Fibroblast of the conjunctiva (primary cell): Measurements from ENCODE around the gene ABR.
A peak's percentile ranks its signal among the peaks of the same experiment; 100 is the strongest.
"Not testable (repeated sequence)": the region's sequence is repeated elsewhere in the genome, so short reads cannot be mapped to it uniquely, and the experiment has no call there.

Experiments used
- DNase-seq: peaks from one replicate; pipeline ENCODE4 v3.0.0-alpha.2; 2010; ENCODE audit warnings: low read depth

The ABR gene

DNA sequence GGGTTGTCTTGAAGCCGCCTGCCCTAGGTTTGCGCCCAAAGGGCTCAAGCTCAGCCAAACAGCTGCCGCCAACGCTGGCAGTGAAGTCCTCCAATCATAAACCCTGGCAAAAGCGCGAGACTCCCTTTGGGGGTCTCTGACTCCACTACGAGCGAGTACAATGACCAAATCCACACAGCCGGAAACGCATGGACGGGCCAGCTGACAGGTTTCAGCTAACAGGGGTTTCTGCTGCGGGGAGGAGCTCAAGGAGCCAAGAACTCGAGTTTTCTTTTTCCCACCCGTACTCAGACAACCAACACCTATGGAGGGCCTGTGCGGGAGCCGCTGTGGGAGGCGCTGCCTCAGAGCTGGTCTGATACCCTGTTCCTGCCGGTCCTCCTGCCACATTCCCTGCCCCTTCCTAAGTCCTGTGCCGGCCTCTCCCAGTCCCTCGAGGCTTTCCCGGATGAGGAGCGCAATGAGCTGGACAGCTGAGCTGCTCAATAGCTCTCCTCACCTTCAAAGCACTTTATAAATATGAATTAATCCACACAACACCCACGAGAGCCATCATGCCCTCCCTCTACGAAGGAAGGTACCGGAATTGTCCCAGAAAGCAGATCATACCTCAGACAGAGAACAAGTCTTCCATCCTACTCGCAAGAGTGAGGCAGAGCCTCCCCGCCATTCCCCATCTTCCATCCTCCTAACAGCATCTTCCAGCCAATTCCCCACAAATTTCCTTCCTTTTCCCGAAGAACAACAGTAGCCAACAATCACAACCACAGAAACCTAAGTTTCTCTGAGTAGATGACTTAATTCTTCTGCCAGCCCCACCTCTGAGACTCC is 6.1 kb downstream of the ABR start:
- DNase-seq = no peak

DNA sequence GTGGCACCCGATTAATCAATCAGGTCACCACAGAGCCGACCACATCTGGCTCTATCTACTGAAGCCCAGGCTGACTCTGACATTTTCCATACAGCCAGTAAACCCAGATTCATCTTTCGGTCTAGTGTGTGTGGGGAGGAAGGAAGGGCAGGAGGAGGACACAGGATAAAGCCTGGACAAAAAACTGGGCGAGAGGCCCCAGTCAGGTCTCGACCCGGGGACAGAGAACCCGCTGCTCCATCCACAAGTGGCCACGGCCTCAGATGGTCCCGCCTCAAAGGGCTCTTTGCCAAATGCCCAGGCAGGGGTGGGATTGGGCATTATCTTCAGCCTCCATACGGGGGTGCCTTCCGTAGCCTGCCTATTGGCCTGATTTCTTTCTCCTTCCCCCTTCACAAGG is 7.8 kb downstream of the ABR start:
- DNase-seq = no peak

DNA sequence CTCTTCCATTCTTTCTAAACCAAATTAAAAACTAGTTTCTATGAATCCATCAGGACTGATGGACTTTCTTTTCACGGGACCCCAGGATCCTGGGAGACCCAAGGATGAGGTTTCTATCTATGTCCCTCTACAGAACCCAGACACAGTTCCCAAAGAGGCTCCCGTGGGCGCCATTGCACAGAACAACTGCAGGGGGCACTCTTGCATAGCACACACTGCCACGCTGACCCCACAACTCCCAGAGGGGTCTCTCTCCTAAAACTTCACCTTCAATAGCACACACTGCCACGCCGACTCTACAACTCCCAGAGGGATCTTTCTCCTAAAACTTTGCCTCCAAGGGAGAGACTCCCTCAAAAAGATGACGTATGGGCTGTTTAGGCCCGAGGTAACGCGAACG is 9.0 kb downstream of the ABR start:
- no peak for DNase-seq

DNA sequence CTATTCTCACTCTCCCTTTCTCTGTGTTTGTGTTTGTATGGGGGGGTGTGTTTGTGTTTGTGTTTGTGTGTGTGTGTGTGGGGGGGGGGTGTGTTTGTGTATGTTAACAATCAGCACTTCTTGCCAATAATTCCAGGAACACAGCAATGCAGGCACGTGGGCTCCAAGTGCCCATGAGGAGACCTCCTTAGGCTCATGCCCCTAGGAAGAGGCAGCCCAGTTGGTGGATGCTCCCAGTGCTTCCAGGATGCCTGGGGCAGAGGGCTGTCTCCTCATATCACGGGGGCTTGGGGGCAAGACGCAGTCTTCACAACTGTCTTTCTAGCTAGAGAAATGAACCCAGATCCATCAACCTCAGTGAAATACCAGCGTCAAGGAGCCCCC is 9.9 kb downstream of the ABR start:
- DNase-seq = no peak

DNA sequence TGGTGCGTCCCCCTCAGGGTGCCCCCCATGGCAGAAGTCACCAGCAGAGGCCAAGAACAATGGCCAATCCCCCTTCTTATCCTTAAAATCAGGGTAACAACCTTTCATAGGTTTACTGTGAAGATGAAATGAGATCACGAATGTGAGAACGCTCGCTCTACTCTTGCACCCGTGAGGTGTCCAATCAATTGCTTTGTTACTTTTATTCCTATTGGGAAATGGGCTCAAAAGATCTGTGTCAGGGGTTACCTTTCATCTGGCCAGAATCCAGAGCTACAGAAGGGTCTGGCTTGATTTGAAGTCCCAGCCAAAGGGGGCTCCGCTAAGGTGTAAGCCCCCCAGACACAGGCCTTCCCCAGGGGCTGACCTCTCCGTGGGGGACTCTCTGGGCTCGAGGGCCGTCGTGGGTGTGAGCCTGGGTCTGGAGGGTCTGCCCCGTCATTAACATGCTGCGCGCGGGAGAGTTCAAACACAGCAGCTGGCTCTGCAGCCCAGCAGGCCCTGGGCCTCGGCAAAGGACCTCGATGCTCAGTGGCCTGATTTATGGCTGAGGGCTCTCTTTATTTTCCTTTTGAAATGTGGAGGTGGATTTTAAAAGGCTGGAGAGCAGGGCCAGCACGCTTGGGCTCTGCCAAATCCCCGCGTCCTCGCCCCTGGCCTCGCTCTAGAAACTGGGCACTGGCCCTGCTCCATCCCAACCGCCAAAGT is 10.4 kb downstream of the ABR start:
- DNase-seq = no peak

DNA sequence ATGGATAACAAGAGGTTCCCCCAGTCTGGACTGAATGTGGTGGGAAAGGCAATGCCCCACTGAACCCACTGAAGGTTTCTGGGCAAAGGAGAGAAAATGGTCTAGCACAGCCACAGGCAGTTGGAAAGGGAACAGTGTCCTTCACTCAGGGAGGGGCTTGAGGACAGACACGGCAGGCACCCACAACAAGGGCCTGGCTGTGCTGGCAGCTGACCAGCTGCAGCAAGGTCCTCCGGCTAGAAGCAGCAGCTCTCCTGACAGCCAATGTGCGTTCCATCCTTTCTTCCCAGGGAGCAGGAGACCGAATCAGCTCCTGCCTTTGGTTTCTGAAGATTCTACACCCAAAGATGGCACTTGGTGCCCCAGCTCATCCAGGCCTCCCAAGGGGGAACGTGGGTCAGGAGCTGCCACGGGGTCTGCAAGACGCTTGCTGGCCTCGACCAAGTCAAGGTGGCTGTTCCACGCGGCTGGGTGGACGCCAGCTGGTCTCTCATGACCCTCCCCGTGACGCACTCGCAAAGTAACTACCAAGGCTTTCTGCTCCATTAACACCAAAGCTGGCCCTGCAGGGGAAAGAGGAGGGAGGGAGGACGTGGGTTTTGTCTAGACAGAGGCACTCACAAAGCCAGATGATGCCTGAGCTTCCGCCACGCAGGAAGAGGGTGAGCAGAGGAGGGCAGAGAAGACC is 11.1 kb downstream of the ABR start:
- no peak for DNase-seq

DNA sequence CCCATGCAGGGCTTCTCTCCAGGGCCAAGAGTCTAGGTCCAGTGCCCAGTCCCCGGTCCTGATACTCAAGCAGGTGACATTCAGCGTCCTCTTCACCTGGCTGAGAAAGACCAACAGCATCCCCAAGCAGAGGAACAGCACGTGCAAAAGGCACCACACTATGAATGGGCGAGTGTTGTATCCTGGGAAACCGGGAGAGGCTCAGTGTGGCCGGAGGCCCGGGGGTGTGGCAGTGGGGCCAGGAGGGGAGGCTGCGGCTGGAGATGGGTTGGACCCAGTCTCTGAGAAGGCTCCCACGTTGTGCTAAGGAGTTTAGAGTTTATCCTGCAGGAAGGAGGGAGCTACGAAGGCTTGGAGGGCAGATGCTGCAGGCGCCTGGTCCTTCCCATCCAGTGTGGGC is 13.5 kb downstream of the ABR start:
- DNase-seq = no peak

DNA sequence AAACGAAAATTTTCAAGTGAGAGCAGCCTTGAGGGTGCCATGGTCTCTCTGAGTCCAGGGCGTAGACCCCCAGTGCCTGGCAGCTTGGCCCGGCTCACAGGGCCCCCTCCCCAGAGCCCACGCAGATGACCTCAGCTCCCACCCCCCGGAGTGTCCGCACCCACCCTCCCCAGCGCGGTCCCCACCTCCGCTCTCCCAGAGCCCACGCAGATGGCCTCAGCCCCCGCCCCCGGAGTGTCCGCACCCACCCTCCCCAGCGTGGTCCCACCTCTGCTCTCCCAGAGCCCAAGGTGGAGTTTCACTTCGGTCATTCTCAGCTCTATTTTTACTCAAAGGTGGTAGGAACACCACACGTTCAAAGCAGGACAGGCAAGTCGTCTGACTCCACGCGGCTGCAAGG is 13.9 kb downstream of the ABR start:
- DNase-seq = no peak

DNA sequence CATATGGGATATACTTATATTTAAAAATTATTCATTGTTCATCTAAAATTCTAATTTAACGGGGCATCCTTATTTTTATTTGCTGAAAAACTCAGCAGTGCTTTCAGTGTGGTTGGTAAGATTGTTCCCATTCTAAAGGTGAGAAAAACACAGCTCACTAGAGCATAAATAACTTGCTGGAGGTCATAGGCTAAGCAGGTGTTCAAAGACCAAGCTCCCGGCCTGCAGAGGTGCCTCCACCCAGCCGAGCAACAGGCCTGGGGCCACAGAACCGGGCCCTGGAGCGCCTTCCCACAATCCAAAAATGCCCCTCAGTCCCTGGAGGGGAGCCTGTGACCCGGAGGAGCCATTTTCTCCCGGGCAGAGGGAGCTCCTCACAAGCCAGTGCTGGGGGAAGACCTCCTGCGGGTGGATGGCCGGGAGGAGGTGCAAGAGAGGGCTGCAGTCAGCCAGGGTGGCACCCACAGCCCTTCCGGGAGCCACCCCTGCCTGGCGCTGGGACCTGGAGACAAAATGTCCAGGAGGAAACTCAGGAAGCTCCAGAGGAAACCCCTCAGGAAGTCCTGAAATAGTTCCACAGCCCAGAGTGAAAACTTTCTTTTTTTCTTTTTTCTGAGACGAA is 14.7 kb downstream of the ABR start:
- DNase-seq = no peak

DNA sequence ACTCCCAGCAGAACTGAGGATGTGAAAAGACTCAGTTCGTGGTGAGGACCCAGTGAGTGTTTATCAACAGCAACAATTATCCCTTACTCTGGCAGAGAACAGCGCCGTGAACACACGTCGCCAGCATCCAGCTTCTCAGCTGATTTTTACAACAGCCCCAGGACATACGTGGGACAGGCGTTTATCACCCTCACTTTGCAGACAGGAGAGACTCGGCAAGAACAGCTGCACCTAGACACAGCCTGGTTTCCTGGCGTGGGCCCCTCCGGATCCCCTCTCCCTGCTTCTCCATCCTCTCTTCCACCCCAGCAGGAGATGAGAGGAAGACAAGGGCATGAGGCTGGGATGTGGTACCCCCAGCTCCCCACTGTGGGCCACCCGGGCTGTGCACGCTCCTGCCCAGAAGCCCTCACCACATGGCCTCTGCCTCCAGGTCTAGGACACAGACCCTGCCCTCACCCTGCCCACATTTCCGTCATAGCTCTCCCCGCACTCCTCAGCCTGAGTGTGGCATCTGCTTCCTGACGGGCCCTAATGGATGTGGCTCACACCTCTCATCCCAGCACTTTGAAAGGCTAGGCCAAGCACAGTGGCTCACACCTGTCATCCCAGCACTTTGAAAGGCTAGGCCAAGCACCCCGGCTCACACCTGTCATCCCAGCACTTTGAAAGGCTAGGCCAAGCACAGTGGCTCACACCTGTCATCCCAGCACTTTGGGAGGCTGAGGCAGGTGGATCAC is 17.5 kb downstream of the ABR start:
- DNase-seq = no peak

DNA sequence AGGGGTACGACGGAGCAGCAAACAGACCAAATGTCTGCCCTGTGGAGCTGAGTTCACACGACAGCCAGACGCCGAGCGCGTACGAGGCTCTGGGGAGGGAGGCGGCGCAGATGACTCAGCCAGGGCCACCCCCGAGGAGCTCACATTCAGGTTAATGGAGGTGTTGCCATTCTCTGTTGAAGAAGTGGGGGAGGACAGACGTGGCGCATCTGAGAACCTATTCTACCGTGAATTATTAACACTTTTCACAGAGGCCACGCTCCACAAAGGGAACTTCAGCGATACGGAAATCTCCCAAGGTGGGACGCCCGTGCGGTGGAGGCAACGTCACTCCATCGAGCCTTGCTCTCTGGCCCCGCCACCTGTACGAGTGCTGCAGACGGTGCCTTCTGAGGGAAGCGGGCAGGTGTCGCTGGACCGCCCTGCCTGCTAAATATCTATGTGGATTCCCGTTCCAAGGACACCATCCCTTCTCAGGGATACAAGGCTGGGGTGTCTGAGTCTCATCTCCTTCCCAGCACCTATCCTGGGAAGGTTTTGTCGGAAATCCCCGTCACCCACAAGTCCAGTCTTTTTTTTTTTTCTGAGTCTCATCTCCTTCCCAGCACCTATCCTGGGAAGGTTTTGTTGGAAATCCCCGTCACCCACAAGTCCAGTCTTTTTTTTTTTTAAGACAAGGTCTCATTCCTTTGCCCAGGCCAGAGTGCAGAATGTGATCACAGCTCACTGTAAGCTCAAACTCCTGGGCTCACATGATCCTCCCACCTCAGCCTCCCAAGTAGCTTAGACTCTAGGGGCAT is 19.0 kb downstream of the ABR start:
- no peak for DNase-seq

DNA sequence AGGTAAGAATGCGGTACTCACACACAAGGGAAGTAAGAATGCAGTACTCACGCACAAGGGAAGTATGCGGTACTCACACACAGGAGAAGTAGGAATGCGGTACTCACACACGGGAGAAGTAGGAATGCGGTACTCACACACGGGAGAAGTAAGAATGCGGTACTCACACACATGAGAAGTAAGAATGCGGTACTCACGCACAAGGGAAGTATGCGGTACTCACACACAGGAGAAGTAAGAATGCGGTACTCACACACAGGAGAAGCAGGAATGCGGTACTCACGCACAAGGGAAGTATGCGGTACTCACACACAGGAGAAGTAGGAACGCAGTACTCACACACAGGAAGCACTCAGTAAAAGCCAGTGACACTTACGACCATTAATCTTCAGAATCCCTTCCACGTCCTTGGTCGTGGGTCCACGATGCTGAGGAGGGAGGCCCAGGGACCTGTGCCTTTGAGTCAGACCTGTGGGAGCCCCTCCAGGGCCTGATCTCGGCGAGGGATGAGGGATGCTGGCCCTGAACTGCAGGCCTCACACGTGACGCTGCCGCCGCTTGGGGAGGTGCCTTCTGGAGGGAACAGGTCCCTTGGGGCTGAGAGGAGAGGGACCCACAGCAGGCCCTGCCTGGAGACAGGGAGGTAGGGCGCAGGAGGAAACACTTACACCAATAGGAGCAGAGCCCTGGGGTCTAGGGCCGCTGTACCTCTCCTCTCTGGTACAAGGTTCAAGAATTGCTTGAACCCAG is 20.2 kb downstream of the ABR start:
- DNase-seq = no peak

DNA sequence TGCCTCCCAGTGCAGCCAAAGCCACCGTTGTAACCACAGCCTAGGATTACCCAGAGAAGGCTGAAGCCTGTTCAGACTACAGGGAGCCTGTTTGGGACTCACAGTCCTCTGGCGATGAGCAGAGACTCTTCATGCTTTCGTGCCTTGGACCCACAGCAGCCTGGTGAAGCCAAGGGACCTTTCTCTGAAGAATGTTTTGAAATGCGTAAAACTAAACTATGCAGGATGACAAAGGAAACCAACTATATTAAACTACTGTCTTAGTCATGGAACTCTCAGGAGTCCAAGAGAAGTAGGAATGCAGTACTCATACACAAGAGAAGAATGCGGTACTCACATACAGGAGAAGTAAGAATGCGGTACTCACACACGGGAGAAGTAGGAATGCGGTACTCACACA is 20.9 kb downstream of the ABR start:
- DNase-seq = no peak

DNA sequence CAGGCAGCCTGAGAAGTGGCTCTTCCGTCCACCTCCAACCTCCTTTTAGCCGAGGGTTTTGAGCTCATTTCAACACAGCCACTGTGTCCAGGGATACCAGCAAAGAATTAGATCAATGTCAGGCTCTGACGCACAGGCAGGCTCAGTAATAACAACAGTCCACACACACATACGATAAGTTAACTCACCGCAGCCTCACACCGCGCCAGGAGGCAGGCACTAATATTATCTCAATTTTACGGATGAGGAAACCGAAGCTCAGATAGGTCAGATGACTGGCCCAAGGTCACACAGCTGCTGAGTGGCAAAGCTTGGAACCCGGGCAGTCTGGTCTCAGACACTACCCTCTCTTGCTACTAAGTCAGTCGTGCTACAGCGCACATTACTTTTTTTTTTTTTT is 22.9 kb downstream of the ABR start:
- no peak for DNase-seq

DNA sequence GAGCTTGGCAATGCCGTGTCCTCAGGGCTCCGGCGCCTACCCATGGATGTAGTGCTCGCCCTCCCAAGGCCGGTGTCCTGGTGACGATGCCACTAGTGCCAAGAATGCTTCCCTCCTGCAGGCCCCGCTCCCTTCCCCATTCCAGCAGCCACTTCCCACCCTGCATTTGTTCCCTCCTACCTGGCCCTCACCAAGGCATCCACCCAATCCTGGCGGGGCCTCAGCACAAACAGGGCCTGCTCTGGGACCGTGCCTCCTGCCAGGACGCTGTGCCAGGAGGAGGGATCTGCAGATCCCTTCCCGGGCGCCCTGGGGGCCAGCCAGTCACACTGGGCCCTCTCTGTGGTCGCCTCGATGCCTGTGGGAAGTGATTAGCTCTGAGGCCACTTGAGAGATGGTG is 25.1 kb downstream of the ABR start:
- no peak for DNase-seq

DNA sequence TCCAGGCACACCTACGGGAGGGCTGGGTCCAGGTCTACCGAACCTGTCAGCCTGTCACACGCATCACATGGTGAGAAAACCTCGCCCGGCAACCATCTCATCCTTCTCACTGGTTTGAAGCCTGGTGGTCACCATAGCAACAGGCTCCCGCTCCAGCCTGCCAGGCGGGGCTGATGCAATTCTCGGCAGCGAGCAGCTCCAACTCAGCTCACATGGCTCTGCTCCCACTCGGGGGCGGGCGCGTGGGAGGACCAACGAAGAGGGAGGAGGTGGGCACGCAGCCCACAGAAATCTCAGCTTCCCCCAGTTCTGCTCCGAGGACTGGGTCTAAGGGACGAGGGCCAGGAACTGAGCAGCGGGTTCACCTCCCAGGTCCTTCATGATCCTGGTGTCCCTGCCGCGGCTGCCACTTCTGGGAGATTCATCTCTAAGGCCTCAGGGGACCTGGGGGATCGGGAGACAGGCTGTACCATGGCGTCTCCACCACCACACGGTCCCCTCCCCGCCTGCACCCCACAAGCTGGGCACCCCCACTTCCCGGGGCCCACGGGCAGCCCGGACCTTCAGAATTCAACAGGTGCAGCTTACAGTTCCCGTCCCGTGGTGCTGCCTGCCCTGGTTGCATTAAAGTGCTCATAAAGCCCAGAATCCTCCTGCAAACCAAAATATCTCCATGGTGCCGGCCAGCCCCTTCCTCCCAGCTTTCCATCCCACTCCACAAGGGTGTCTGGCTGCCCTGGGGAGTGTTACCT is 25.8 kb downstream of the ABR start:
- peak; percentile 93 for DNase-seq

DNA sequence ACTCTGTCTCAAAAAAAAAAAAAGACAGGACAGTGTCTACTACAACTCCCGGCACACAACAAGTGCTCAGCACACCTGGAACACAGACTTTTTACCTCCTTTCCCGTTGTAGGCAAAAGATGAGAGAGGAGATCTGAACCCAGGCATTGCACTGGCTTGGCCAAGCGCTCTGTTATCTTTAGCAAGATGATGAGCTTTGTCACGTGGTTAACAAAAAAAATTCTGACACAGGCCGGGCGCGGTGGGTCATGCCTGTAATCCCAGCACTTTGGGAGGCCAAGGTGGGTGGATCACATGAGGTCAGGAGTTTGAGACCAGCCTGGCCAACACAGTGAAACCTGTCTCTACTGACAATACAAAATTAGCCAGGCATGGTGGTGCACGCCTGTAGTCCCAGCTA is 27.2 kb downstream of the ABR start:
- DNase-seq = not testable (repeated sequence)

DNA sequence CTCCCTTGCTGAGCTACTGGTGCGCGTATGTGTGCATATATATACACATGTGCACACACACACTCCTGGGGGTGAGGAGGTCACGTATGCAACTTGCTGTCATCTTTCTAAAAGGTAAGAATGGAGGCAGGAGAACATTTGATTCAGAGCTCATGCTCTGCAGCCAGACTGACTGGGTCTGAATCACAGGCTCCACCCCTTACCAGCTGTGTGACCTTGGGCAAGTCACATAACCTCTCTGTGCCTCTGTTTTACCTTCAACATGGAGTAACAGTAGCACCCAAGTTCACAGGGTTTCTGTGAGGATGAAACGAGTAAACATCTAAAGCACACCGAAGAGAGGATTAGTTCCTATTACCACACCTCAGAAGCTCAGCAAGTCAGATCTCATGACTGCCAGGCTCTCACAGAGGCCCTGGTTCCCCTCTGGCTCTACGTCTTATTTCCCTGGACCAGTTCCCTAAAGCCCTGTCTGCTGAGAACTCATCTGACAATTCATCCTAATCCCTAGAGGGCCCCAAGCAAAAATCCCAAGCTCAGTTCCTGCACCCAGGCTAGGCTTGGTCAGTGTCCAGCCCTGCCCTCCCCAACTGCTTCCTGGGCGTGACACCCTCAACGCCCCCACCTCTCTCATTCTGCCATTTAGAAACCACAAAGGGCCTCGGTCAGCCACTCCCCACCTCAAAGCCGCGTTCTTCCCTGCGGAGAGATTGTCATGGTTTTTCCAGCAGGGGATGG is 28.7 kb downstream of the ABR start:
- no peak for DNase-seq

DNA sequence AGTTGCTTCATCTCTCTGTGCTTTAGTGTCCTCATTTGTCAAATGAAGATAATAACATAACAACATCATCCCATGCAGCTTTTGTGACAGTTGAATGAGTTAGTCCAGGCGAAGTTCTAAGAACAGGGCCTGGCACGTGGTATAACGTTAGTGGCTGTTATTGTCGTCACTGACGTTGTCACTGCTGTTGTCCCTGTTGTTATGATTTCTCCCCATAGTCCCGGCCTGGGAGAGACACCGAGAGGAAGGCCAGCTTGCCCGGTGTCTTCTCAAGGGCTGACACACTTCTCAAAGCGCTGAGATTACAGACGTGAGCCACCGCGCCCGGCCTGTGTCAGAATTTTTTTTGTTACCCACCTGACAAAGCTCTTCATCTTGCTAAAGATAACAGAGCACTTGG is 29.9 kb downstream of the ABR start:
- DNase-seq = no peak
